HFFc6 (cell line): ENCODE measurements around the gene TBL3. TPM values are rescaled to one million over a fixed set of nuclear protein-coding genes. Genes with fewer than 3 reads are reported as not detected.

ENCODE experiments used
- DNase-seq: peaks from one replicate; pipeline ENCODE4 v3.0.0-alpha.2; 2018
- H3K27ac Mint-ChIP-seq: 2 replicates; pipeline ENCODE4 v1.8.0; 2020; ENCODE audit warnings: mild to moderate bottlenecking, mixed read lengths
- H3K27me3 Mint-ChIP-seq: 2 replicates; pipeline ENCODE4 v1.8.0; 2021; ENCODE audit warnings: mild to moderate bottlenecking, moderate library complexity, mixed read lengths; ENCODE audit not compliant: insufficient read depth
- H3K36me3 Mint-ChIP-seq: 2 replicates; pipeline ENCODE4 v1.8.0; 2021; ENCODE audit warnings: low read depth, mixed read lengths
- H3K4me1 Mint-ChIP-seq: 2 replicates; pipeline ENCODE4 v1.8.0; 2020; ENCODE audit warnings: low read depth, mixed read lengths
- H3K4me3 Mint-ChIP-seq: 2 replicates; pipeline ENCODE4 v1.8.0; 2020; ENCODE audit warnings: mild to moderate bottlenecking, moderate library complexity, mixed read lengths
- H3K9me3 Mint-ChIP-seq: 2 replicates; pipeline ENCODE4 v1.8.0; 2020; ENCODE audit warnings: mild to moderate bottlenecking, mixed read lengths
- CTCF ChIP-seq: fragments of 200-600 bp; sonication (generic); IDR thresholded peaks from 2 replicates; pipeline ENCODE4 v1.5.0; 2021; ENCODE audit warnings: antibody characterized with exemption, mild to moderate bottlenecking
- total RNA-seq, 6 experiments: library from RNA; stranded (reverse); fragmentation: NEBNext Ultra II Directional; extraction: Animal tissue kit (Norgen Biotek cat#: 25700); gene quantifications; 2 replicates in 1 of 6; 3 replicates in 5 of 6; pipeline ENCODE4 v1.2.3, GENCODE V29; 2021

The TBL3 gene
- total RNA-seq, 6 experiments from 2014 or later: 42.4 to 47.3 (median 44.1) TPM

DNA sequence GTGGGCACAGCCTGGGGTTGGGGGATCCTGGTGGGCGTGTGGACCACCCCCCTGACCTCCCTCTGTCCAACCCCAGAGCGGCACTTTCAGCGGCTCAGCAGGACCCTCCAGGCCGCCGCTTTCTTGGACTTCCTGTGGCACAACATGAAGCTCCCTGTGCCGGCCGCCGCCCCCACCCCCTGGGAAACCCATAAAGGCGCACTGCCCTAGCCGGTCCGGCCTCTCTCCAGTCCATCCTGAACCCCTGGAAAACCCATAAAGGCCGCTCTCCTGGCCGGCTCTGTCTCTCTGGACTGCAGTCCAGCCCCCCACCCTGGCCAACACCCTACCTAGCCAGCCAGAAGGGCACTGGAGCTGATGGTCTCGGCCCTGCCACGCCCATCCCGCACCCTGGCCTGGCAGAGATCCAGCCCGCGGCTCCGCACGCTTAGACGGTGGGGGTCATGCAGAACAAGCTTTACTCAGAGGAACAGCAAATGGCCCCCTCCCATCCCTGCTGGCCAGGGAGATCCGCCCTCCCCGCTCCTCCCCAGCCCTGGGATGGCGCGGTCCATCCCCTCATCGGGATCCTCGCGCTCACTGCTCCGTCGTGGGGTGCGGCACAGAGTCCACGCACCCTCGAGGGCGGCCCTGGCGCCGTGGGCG is 6.7 kb downstream of the TBL3 start:
- no peaks in the 10 kb centered on the region for H3K36me3 Mint-ChIP-seq

DNA sequence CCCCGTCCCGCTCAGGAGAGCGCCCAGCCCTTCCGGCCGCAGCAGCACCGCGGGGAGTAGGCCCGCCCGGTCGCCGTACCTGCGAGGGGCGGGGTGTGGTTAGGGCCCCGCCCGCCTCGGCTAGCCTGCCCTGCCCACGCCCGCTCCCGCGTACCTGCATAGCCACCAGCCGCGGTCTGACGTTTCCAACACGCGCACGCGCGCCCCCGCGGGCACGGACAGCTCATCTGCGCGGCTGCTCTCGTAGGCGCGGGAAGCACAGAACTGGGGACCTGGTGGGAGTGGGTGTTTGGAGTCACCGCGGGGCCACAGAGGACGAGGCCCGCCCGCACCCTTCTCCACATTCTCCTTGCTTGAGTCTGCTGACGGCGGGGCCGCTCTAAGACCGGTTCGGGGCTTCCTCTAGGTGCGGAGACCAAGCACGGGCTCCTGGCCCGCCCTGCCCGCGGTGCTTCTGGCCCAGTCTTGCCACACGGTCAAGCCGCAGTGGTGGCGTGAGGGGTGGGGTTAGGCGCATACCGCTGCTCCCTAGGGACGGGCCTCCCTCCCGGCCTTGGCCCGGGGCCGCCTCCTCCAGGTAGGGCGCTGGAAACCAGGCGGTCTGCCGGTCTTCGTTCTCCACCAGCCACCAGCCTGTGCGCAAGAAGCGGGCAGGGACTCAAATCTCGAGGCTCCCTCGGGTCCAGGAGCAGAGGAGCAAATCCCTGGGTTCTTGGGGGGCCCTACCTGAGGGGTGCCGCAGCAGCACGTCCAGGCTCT is 7.6 kb downstream of the TBL3 start:
- DNase-seq: no peak
- no peaks in the 10 kb centered on the region for H3K36me3 Mint-ChIP-seq
- H3K9me3 Mint-ChIP-seq: no peaks in the 10 kb centered on the region
- H3K27me3 Mint-ChIP-seq: peaks cover 9% of the 10 kb centered on the region
- no peak overlapping the region for H3K27ac Mint-ChIP-seq
- no peak for TF ChIP-seq CTCF
- peaks cover 6% of the 10 kb centered on the region; the same call in 1 of the 2 replicates for H3K4me1 Mint-ChIP-seq
- H3K4me3 Mint-ChIP-seq: no peak overlapping the region

More for the DNA sequence above, 6.7 kb downstream of the TBL3 start:
- H3K4me1 Mint-ChIP-seq: peaks cover 6% of the 10 kb centered on the region; the same call in 1 of the 2 replicates
- no peaks in the 10 kb centered on the region for H3K9me3 Mint-ChIP-seq
- TF ChIP-seq CTCF: no peak
- no peak overlapping the region for H3K4me3 Mint-ChIP-seq
- H3K27ac Mint-ChIP-seq: no peak overlapping the region
- peaks cover 8% of the 10 kb centered on the region for H3K27me3 Mint-ChIP-seq
- no peak for DNase-seq

GRCh38 chr16:1980030-1980769 is 8.3 kb downstream of the TBL3 start:
- TF ChIP-seq CTCF: no peak
- Mint-ChIP-seq H3K4me1 (peaks cover 13% of the 10 kb centered on the region), H3K27me3 (peaks cover 12% of the 10 kb centered on the region), H3K9me3 (no peaks in the 10 kb centered on the region), H3K4me3 (no peak overlapping the region), H3K27ac (no peak overlapping the region), H3K36me3 (no peaks in the 10 kb centered on the region)
- no peak for DNase-seq

- Mint-ChIP-seq H3K27ac (no peak overlapping the region), H3K27me3 (peaks cover 12% of the 10 kb centered on the region), H3K4me1 (peaks cover 16% of the 10 kb centered on the region), H3K36me3 (no peaks in the 10 kb centered on the region), H3K4me3 (no peak overlapping the region), H3K9me3 (no peaks in the 10 kb centered on the region)
- no peak for TF ChIP-seq CTCF
- no peak for DNase-seq
Measured at GRCh38 chr16:1980770-1981087, 8.9 kb downstream of the TBL3 start.

GRCh38 chr16:1981398-1981836 is 9.6 kb downstream of the TBL3 start, which contains the start of gene NOXO1:
Gene NOXO1 (minus strand): TSS chr16:1981469. CDS start chr16:1981179, 290 bp downstream.
- Mint-ChIP-seq H3K4me3 (no peak within 1 kb of the TSS), H3K9me3 (no peaks in the 10 kb centered on the region), H3K27me3 (peaks cover 12% of the 10 kb centered on the region), H3K27ac (no peak within 1 kb of the TSS), H3K36me3 (0 out of 2 replicates have a peak, but pooled peaks cover 1% of the 10 kb centered on the region), H3K4me1 (peaks cover 16% of the 10 kb centered on the region)
- DNase-seq: no peak
- TF ChIP-seq CTCF: no peak
